GM12891 (cell line): Measurements from ENCODE around the gene LTBP3.

Experiments used
- DNase-seq: peaks from one replicate; pipeline ENCODE4 v3.0.0; 2011; ENCODE audit warnings: low spot score; ENCODE audit not compliant: insufficient read length
- FAIRE-seq: peaks from 2 replicates; lab custom pipeline; 2011; peaks lifted over from hg19 to GRCh38; lab: Jason Lieb, UNC
- PAX5 ChIP-seq: IDR thresholded peaks from 2 replicates; pipeline ENCODE4 v1.6.1; 2011; ENCODE audit warnings: low read length, moderate library complexity, mild to moderate bottlenecking; ENCODE audit not compliant: insufficient read depth, severe bottlenecking
- POLR2A ChIP-seq: IDR thresholded peaks from 2 replicates; pipeline ENCODE4 v1.6.1; 2011; ENCODE audit warnings: low read depth, low read length, control low read depth
- POLR2AphosphoS5 ChIP-seq: IDR thresholded peaks from 2 replicates; pipeline ENCODE4 v1.6.1; 2011; ENCODE audit warnings: low read depth, low read length, control low read depth
- POU2F2 ChIP-seq: IDR thresholded peaks from 2 replicates; pipeline ENCODE4 v1.6.1; 2011; ENCODE audit warnings: low read depth, mild to moderate bottlenecking, control low read depth, low read length, moderate library complexity
- SPI1 ChIP-seq: IDR thresholded peaks from 2 replicates; pipeline ENCODE4 v1.6.1; 2011; ENCODE audit warnings: low read depth, low read length, control low read depth
- TAF1 ChIP-seq: IDR thresholded peaks from 2 replicates; pipeline ENCODE4 v1.6.1; 2011; ENCODE audit warnings: low read depth, low read length, control low read depth

The LTBP3 gene

DNA sequence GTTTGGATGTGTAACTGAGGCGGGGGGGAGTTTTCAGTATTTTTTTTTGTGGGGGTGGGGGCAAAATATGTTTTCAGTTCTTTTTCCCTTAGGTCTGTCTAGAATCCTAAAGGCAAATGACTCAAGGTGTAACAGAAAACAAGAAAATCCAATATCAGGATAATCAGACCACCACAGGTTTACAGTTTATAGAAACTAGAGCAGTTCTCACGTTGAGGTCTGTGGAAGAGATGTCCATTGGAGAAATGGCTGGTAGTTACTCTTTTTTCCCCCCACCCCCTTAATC lies 57.0 kb downstream of the LTBP3 start:
- TF ChIP-seq POLR2A (peak; percentile 30), PAX5 (no peak)
- DNase-seq (no peak), FAIRE-seq (no peak)

DNA sequence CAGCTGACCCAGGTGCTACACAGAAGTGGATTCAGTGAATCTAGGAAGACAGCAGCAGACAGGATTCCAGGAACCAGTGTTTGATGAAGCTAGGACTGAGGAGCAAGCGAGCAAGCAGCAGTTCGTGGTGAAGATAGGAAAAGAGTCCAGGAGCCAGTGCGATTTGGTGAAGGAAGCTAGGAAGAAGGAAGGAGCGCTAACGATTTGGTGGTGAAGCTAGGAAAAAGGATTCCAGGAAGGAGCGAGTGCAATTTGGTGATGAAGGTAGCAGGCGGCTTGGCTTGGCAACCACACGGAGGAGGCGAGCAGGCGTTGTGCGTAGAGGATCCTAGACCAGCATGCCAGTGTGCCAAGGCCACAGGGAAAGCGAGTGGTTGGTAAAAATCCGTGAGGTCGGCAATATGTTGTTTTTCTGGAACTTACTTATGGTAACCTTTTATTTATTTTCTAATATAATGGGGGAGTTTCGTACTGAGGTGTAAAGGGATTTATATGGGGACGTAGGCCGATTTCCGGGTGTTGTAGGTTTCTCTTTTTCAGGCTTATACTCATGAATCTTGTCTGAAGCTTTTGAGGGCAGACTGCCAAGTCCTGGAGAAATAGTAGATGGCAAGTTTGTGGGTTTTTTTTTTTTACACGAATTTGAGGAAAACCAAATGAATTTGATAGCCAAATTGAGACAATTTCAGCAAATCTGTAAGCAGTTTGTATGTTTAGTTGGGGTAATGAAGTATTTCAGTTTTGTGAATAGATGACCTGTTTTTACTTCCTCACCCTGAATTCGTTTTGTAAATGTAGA lies 57.6 kb downstream of the LTBP3 start:
- FAIRE-seq (no peak), DNase-seq (no peak)
- TF ChIP-seq POLR2AphosphoS5 (peak; percentile 100), PAX5 (no peak), POU2F2 (peak; percentile 80), POLR2A (peak; percentile 99)

DNA sequence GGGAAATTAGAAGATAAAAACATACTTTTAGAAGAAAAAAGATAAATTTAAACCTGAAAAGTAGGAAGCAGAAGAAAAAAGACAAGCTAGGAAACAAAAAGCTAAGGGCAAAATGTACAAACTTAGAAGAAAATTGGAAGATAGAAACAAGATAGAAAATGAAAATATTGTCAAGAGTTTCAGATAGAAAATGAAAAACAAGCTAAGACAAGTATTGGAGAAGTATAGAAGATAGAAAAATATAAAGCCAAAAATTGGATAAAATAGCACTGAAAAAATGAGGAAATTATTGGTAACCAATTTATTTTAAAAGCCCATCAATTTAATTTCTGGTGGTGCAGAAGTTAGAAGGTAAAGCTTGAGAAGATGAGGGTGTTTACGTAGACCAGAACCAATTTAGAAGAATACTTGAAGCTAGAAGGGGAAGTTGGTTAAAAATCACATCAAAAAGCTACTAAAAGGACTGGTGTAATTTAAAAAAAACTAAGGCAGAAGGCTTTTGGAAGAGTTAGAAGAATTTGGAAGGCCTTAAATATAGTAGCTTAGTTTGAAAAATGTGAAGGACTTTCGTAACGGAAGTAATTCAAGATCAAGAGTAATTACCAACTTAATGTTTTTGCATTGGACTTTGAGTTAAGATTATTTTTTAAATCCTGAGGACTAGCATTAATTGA lies 58.3 kb downstream of the LTBP3 start:
- DNase-seq = no peak
- no peak for TF ChIP-seq PAX5
- TF ChIP-seq POLR2AphosphoS5 = no peak
- no peak for TF ChIP-seq POU2F2
- no peak for TF ChIP-seq TAF1
- no peak for TF ChIP-seq SPI1
- TF ChIP-seq POLR2A = no peak
- FAIRE-seq = no peak

DNA sequence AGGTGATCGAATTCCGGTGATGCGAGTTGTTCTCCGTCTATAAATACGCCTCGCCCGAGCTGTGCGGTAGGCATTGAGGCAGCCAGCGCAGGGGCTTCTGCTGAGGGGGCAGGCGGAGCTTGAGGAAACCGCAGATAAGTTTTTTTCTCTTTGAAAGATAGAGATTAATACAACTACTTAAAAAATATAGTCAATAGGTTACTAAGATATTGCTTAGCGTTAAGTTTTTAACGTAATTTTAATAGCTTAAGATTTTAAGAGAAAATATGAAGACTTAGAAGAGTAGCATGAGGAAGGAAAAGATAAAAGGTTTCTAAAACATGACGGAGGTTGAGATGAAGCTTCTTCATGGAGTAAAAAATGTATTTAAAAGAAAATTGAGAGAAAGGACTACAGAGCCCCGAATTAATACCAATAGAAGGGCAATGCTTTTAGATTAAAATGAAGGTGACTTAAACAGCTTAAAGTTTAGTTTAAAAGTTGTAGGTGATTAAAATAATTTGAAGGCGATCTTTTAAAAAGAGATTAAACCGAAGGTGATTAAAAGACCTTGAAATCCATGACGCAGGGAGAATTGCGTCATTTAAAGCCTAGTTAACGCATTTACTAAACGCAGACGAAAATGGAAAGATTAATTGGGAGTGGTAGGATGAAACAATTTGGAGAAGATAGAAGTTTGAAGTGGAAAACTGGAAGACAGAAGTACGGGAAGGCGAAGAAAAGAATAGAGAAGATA lies 59.0 kb downstream of the LTBP3 start, which contains the start of gene MALAT1:
Gene MALAT1 (plus strand): TSS at position 69 of the 736 bp plus-strand sequence.
- peak; percentile 79 for TF ChIP-seq PAX5
- TF ChIP-seq TAF1 = peak; percentile 100
- no peak for TF ChIP-seq SPI1
- peak; percentile 99 for TF ChIP-seq POU2F2
- peak; percentile 99 for TF ChIP-seq POLR2A
- TF ChIP-seq POLR2AphosphoS5 = peak; percentile 99
- DNase-seq = no peak
- peak; percentile 76 for FAIRE-seq

DNA sequence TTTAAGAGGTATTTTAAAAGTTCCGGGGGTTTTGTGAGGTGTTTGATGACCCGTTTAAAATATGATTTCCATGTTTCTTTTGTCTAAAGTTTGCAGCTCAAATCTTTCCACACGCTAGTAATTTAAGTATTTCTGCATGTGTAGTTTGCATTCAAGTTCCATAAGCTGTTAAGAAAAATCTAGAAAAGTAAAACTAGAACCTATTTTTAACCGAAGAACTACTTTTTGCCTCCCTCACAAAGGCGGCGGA lies 59.5 kb downstream of the LTBP3 start:
- TF ChIP-seq POLR2A = no peak
- TF ChIP-seq TAF1 = no peak
- TF ChIP-seq POLR2AphosphoS5 = no peak
- TF ChIP-seq SPI1 = no peak
- TF ChIP-seq PAX5 = no peak
- TF ChIP-seq POU2F2 = no peak
- FAIRE-seq = no peak
- no peak for DNase-seq

DNA sequence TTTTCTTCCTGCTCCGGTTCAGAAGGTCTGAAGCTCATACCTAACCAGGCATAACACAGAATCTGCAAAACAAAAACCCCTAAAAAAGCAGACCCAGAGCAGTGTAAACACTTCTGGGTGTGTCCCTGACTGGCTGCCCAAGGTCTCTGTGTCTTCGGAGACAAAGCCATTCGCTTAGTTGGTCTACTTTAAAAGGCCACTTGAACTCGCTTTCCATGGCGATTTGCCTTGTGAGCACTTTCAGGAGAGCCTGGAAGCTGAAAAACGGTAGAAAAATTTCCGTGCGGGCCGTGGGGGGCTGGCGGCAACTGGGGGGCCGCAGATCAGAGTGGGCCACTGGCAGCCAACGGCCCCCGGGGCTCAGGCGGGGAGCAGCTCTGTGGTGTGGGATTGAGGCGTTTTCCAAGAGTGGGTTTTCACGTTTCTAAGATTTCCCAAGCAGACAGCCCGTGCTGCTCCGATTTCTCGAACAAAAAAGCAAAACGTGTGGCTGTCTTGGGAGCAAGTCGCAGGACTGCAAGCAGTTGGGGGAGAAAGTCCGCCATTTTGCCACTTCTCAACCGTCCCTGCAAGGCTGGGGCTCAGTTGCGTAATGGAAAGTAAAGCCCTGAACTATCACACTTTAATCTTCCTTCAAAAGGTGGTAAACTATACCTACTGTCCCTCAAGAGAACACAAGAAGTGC lies 60.0 kb downstream of the LTBP3 start:
- FAIRE-seq (peak; percentile 62), DNase-seq (no peak)
- peak; percentile 79 for TF ChIP-seq TAF1
- TF ChIP-seq POU2F2 = peak; percentile 82; the same call in 1 of the 2 replicates
- TF ChIP-seq SPI1 = no peak

DNA sequence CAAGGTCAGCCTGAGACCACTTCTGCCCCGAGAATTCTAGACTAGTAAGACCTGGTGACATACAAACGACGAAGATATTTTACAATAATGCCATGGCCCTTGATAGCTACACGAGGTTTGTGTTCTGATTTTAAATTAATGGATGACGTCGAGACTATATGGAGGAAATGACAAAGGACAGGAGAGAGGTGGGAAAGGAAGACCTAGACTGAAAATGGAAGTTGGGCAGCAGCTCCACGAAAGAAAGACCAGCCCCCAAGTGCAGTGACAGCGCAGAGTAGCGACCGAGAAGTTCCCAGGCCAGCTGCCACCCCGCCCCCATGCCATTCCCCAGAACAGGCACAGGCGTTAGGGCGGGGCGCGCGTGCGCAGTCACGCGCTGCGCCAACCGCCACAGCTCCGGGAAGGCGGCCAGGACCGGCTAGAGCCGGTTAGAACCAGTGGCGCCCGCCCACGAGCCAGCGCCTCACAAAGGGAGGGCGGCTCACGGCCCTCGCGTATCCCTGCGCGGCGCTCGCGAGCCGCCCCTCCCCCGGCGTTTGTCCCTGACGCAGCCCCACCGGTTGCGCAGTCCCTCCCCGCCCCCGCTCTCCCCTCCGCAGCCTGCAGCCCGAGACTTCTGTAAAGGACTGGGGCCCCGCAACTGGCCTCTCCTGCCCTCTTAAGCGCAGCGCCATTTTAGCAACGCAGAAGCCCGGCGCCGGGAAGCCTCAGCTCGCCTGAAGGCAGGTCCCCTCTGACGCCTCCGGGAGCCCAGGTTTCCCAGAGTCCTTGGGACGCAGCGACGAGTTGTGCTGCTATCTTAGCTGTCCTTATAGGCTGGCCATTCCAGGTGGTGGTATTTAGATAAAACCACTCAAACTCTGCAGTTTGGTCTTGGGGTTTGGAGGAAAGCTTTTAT lies 60.8 kb downstream of the LTBP3 start:
- TF ChIP-seq POLR2A (no peak; the same call in none of the 2 replicates), PAX5 (peak; percentile 62), POU2F2 (peak; percentile 75), POLR2AphosphoS5 (peak; percentile 88), TAF1 (peak; percentile 94), SPI1 (no peak)
- FAIRE-seq = peak; percentile 99
- DNase-seq = peak; percentile 66

DNA sequence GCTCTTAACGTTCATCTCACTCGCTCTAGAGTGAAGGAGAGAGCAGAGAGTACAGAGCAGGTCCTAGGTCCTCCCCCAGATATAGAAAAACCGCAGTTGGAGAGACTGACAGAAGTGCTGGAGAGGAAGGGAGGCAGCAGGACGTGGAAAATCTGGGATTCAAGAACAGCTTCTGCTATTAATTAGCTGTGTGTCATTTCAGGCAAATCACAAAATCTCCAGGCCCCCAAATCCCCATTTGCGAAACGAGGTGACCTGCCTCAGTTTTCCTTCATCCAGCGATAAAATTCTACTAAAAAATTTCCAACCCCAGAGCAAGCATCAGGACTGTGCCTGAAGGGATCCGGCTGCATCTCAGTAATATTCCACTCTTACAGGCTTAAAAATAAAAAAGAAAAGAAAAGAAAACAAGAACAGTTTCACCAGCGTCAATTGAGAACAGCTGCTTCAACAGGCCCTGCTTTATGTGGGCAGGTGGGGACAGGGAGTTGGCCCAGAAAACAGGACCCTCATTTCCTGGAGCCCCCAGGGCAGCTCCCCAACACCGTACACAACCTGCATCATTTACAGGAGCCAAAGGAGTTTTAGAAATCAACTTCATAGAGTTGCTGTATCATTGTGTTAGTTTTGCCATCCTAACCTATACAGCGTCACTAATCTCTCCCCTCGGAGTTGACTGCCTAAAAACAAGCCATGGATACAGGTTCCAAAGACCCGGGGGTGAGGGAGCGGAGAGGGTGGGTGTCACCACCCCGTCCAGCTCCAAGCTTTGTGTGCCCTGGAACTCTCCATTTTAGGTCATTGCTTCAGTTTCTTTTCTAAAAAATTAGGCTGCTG lies 61.6 kb downstream of the LTBP3 start:
- no peak for TF ChIP-seq PAX5
- TF ChIP-seq POLR2AphosphoS5 = no peak
- TF ChIP-seq POLR2A = no peak; the same call in 1 of the 2 replicates
- TF ChIP-seq SPI1 = no peak
- no peak for TF ChIP-seq TAF1
- TF ChIP-seq POU2F2 = no peak
- DNase-seq (no peak), FAIRE-seq (no peak)
